GM04503 (cell line): ENCODE results near the gene KIF23.

ENCODE experiments used
- DNase-seq: peaks from one replicate; pipeline ENCODE4 v3.0.0-alpha.2; 2012; ENCODE audit warnings: low read depth

The KIF23 gene

GRCh38 chr15:69493406-69493805 lies 79.3 kb downstream of the KIF23 start:
- DNase-seq: no peak

DNA sequence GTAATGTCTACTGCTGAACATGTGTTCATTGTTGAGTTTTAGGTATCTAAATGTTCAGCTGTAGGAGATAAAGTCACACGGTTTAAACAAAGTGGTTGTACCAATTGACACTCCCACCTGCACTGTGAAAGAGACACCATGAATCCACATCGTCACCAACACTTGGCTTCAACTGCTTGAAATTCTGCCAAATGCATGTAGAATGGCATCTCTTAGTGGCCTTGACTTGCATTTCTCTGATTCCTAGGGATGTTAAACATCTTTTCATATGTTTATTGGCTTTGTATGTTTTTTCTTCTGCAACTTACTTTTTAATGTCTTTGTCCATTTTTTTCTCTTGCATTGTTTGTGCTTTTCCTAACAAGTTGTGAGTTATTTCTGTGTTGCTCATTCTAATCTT lies 81.9 kb downstream of the KIF23 start:
- no peak for DNase-seq

- no peak for DNase-seq
Measured at GRCh38 chr15:69497076-69497475, 82.9 kb downstream of the KIF23 start.

- no peak for DNase-seq
Measured at GRCh38 chr15:69497667-69498066, 83.5 kb downstream of the KIF23 start.
